Measurements from ENCODE around the gene SRMS. TPM values are rescaled to one million over a fixed set of nuclear protein-coding genes. Genes with fewer than 3 reads are reported as not detected.
A peak's percentile ranks its signal among the peaks of the same experiment; 100 is the strongest.

Gene SRMS
- total and polyA plus RNA-seq, 10 donors: 0.07 to 1.5 (median 0.78) TPM; not detected in 2

- intact Hi-C loops (cut with DNase I; ENCODE audit: low total_unique reads): no loop called here
- 95 to 99% (median 97%) methylated on average over 8 to 13 of the region's 13 CpGs for WGBS, 5 donors
These were observed 45.1 kb upstream of the SRMS start for GRCh38 chr20:63592661-63593060.

GRCh38 chr20:63591786-63592355, 44.3 kb upstream of the SRMS start:
- DNase-seq: no peak
- Histone ChIP-seq H3K9me3 (no peaks in the 10 kb centered on the region), H3K36me3 (peaks cover 0 to 99% (median 77%) of the 10 kb centered on the region in 6 donors), H3K27ac (no peak overlapping the region), H3K4me3 (no peak overlapping the region), H3K27me3 (replicated peaks in 1 of 7) (no peaks in the 10 kb centered on the region), H3K4me1 (peaks cover 0 to 20% (median 11%) of the 10 kb centered on the region in 6 donors)
- TF ChIP-seq CTCF (IDR thresholded peaks at IDR 0.05 in 8 of 11, conservative IDR thresholded peaks at IDR 0.05 in 3 of 11): no peak
- TF ChIP-seq POLR2A (IDR thresholded peaks at IDR 0.05): no peak
- no peak for TF ChIP-seq POLR2AphosphoS5 (IDR thresholded peaks at IDR 0.05)
- intact Hi-C loops (cut with DNase I; ENCODE audit: low total_unique reads): no loop called here
- WGBS, 5 donors: 93 to 98% (median 95%) methylated on average over 23 to 28 of the region's 28 CpGs

More at GRCh38 chr20:63592661-63593060, 45.1 kb upstream of the SRMS start:
- H3K27ac ChIP-seq: no peak overlapping the region
- peaks cover 0 to 100% (median 79%) of the 10 kb centered on the region in 6 donors for H3K36me3 ChIP-seq
- H3K27me3 ChIP-seq (replicated peaks in 1 of 7): no peaks in the 10 kb centered on the region
- DNase-seq: no peak
- H3K4me3 ChIP-seq: no peak overlapping the region
- H3K4me1 ChIP-seq: peaks cover 0 to 12% (median 7%) of the 10 kb centered on the region in 6 donors
- H3K9me3 ChIP-seq: no peaks in the 10 kb centered on the region
- TF ChIP-seq POLR2AphosphoS5 (IDR thresholded peaks at IDR 0.05) (no peak), CTCF (IDR thresholded peaks at IDR 0.05 in 8 of 11, conservative IDR thresholded peaks at IDR 0.05 in 3 of 11) (no peak), POLR2A (IDR thresholded peaks at IDR 0.05) (no peak)

GRCh38 chr20:63591147-63591533, 43.6 kb upstream of the SRMS start:
- Histone ChIP-seq H3K4me1 (peaks cover 0 to 24% (median 11%) of the 10 kb centered on the region in 6 donors), H3K27ac (no peak overlapping the region), H3K9me3 (no peaks in the 10 kb centered on the region), H3K27me3 (replicated peaks in 1 of 7) (no peaks in the 10 kb centered on the region), H3K36me3 (peaks cover 0 to 96% (median 70%) of the 10 kb centered on the region in 6 donors), H3K4me3 (no peak overlapping the region)
- intact Hi-C loops (cut with DNase I; ENCODE audit: low total_unique reads): no loop called here
- 85 to 97% (median 95%) methylated on average over 4 of the region's 4 CpGs for WGBS, 5 donors
- TF ChIP-seq POLR2AphosphoS5 (IDR thresholded peaks at IDR 0.05): no peak
- no peak for DNase-seq

- no peaks in the 10 kb centered on the region for H3K9me3 ChIP-seq
- intact Hi-C loops (cut with DNase I; ENCODE audit: low total_unique reads): no loop called here
- peaks cover 0 to 89% (median 63%) of the 10 kb centered on the region in 6 donors for H3K36me3 ChIP-seq
- peaks cover 0 to 30% (median 12%) of the 10 kb centered on the region in 6 donors for H3K4me1 ChIP-seq
- TF ChIP-seq CTCF (IDR thresholded peaks at IDR 0.05 in 8 of 11, conservative IDR thresholded peaks at IDR 0.05 in 3 of 11) (no peak), POLR2A (IDR thresholded peaks at IDR 0.05) (no peak), POLR2AphosphoS5 (IDR thresholded peaks at IDR 0.05) (peak in 1 of 3 donors; percentile 30)
- H3K27ac ChIP-seq: no peak overlapping the region
- 93 to 96% (median 95%) methylated on average over 34 to 52 of the region's 52 CpGs for WGBS, 5 donors
- no peak for DNase-seq
- no peaks in the 10 kb centered on the region for H3K27me3 ChIP-seq (replicated peaks in 1 of 7)
- H3K4me3 ChIP-seq: no peak overlapping the region
These were observed 42.9 kb upstream of the SRMS start for GRCh38 chr20:63590218-63591146.

Data from spleen (tissue), 11 donors.